HepG2 (cell line): Measurements from ENCODE around the gene TTC28. TPM values are rescaled to one million over a fixed set of nuclear protein-coding genes. Genes with fewer than 3 reads are reported as not detected.

ENCODE experiments used
- ATAC-seq: fragments of 200-7000 bp; cut with Tn5 transposase; 3 replicates; pipeline ENCODE4 v1.9.1; 2020; ENCODE audit warnings: mild to moderate bottlenecking, moderate library complexity
- BruUV-seq: library from RNA; stranded (reverse); fragments of 400-500 nt; replicated peaks from 2 replicates; lab custom pipeline; 2021; lab: Mats Ljungman, UMichigan
- CTCF ChIA-PET: fragments of 300-600 bp; formaldehyde crosslinking; extraction: SDS; loops from one replicate; lab custom pipeline; 2021; ENCODE audit warnings: low total read pairs, inconsistent platforms, low intra/inter-chr PET ratio; lab: Yijun Ruan, JAX
- POLR2A ChIA-PET: fragments of 350-600 bp; sonication (Branson Sonifier 250); formaldehyde crosslinking; loops from one replicate; lab custom pipeline; 2020; ENCODE audit warnings: antibody characterized with exemption, inconsistent platforms; lab: Yijun Ruan, JAX
- DNase-seq: peaks from one replicate; pipeline ENCODE4 v3.0.0-alpha.2; 2015; ENCODE audit warnings: low spot score
- FAIRE-seq: peaks from 3 replicates; lab custom pipeline; 2011; peaks lifted over from hg19 to GRCh38; lab: Jason Lieb, UNC
- H2AFZ ChIP-seq: one replicate; pipeline ENCODE4 v1.6.1; 2011; ENCODE audit warnings: low read length, inconsistent platforms
- H3K27ac ChIP-seq: fragments of 300-600 bp; 3 replicates; pipeline ENCODE4 v1.8.0; 2011; ENCODE audit warnings: mixed run types, mild to moderate bottlenecking, mixed read lengths, low read length, inconsistent platforms; ENCODE audit not compliant: insufficient read depth; ENCODE audit errors: extremely low read length
- H3K27me3 ChIP-seq, 2 experiments: fragments of 200-600 bp in 1 of 2; 2 replicates in 1 of 2; 3 replicates in 1 of 2; pipeline versions ENCODE4 v1.6.0 to v1.8.0; 2011; ENCODE audit warnings: low read length in 2 of 2, mild to moderate bottlenecking in 2 of 2, moderate library complexity in 2 of 2, inconsistent platforms in 1 of 2; ENCODE audit not compliant: insufficient read depth in 2 of 2, control insufficient read depth in 1 of 2
- H3K36me3 ChIP-seq, 2 experiments: fragments of 200-600 bp in 1 of 2; replicated peaks in 1 of 2; 2 replicates in 1 of 2; 3 replicates in 1 of 2; pipeline versions ENCODE4 v1.5.1 to v1.8.0; 2011; ENCODE audit warnings: low read length in 2 of 2, inconsistent platforms in 1 of 2; ENCODE audit not compliant: insufficient read depth in 2 of 2, control insufficient read depth in 1 of 2
- H3K4me1 ChIP-seq: 2 replicates; pipeline ENCODE4 v1.5.1; 2012; ENCODE audit warnings: low read length, inconsistent platforms; ENCODE audit not compliant: insufficient read depth
- H3K4me2 ChIP-seq: 2 replicates; pipeline ENCODE4 v1.6.0; 2011; ENCODE audit warnings: low read depth, low read length, inconsistent platforms
- H3K4me3 ChIP-seq, 3 experiments: fragments of 200-600 bp in 1 of 3; sonication (generic), shearing (Covaris generic) in 1 of 3; replicated peaks in 1 of 3; 2 replicates each; pipeline ENCODE4 v1.5.1; 2011 to 2016; ENCODE audit warnings: low read length in 3 of 3, inconsistent platforms in 2 of 3, low read depth in 2 of 3, mild to moderate bottlenecking in 2 of 3, control low read depth in 1 of 3, mixed read lengths in 1 of 3; ENCODE audit not compliant: insufficient read depth in 1 of 3
- H3K79me2 ChIP-seq: one replicate; pipeline ENCODE4 v1.6.1; 2011; ENCODE audit warnings: low read length, inconsistent platforms; ENCODE audit not compliant: insufficient read depth
- H3K9ac ChIP-seq: 2 replicates; pipeline ENCODE4 v1.6.0; 2011; ENCODE audit warnings: mild to moderate bottlenecking, low read depth, low read length, inconsistent platforms; ENCODE audit not compliant: insufficient read depth
- H3K9me3 ChIP-seq: 2 replicates; pipeline ENCODE4 v1.5.1; 2012; ENCODE audit warnings: mild to moderate bottlenecking, low read length
- H4K20me1 ChIP-seq: 2 replicates; pipeline ENCODE4 v1.6.0; 2011; ENCODE audit warnings: inconsistent platforms, mild to moderate bottlenecking, low read length, moderate library complexity; ENCODE audit not compliant: insufficient read depth
- ELF3 ChIP-seq: IDR thresholded peaks from 2 replicates; pipeline ENCODE4 v1.6.1; 2016; ENCODE audit warnings: missing genetic modification reagents, missing compliant biosample characterization
- FOXA3 ChIP-seq: IDR thresholded peaks from 2 replicates; pipeline ENCODE4 v1.6.1; 2016; ENCODE audit warnings: missing genetic modification reagents, missing compliant biosample characterization
- FOXJ3 ChIP-seq: sonication (generic); formaldehyde crosslinking; IDR thresholded peaks from 2 replicates; pipeline ENCODE4 v1.4.0; 2020; ENCODE audit warnings: missing genetic modification reagents, mild to moderate bottlenecking, borderline replicate concordance
- MEIS2 ChIP-seq: sonication (generic); formaldehyde crosslinking; IDR thresholded peaks from 2 replicates; pipeline ENCODE4 v1.9.0; 2021; ENCODE audit warnings: mild to moderate bottlenecking, missing genetic modification reagents
- SAFB2 ChIP-seq: sonication (generic); formaldehyde crosslinking; IDR thresholded peaks from 2 replicates; pipeline ENCODE4 v1.5.1; 2020; ENCODE audit warnings: missing genetic modification reagents, low read depth, mild to moderate bottlenecking, borderline replicate concordance
- THYN1 ChIP-seq: sonication (generic); formaldehyde crosslinking; IDR thresholded peaks from 2 replicates; pipeline ENCODE4 v1.8.1; 2023; ENCODE audit warnings: low read depth, mild to moderate bottlenecking, moderate library complexity, missing genetic modification reagents, borderline replicate concordance
- XRCC5 ChIP-seq: fragments of 200-400 bp; formaldehyde crosslinking; optimal IDR thresholded peaks from 2 replicates; pipeline ENCODE3; 2017; ENCODE audit warnings: mild to moderate bottlenecking, low read length
- ZEB1 ChIP-seq: IDR thresholded peaks from 2 replicates; pipeline ENCODE4 v1.6.1; 2012; ENCODE audit warnings: mild to moderate bottlenecking, low read depth, inconsistent platforms; ENCODE audit not compliant: insufficient replicate concordance
- ZNF292 ChIP-seq: sonication (generic); formaldehyde crosslinking; IDR thresholded peaks from 2 replicates; pipeline ENCODE4 v1.8.1; 2022; ENCODE audit warnings: mild to moderate bottlenecking, low read depth, missing genetic modification reagents, borderline replicate concordance
- ZNF501 ChIP-seq: sonication (generic); formaldehyde crosslinking; IDR thresholded peaks from 2 replicates; pipeline ENCODE4 v1.5.1; 2020; ENCODE audit warnings: mild to moderate bottlenecking, moderate library complexity, missing genetic modification reagents
- ZNF749 ChIP-seq: sonication (generic); formaldehyde crosslinking; IDR thresholded peaks from 2 replicates; pipeline ENCODE4 v1.8.0; 2022; ENCODE audit warnings: mild to moderate bottlenecking, missing genetic modification reagents, moderate library complexity, borderline replicate concordance
- ZSCAN29 ChIP-seq: sonication (generic); formaldehyde crosslinking; conservative IDR thresholded peaks from 2 replicates; pipeline ENCODE4 v1.4.0; 2020; ENCODE audit warnings: mild to moderate bottlenecking, missing genetic modification reagents
- WGBS: methylation state at CpG from one replicate; pipeline ENCODE4 v1.1.6; 2017; ENCODE audit warnings: low lambda C conversion rate; 5-methylcytosine and 5-hydroxymethylcytosine counted together
- in situ Hi-C: cut with HindIII; loops from 2 replicates; pipeline ENCODE4 v1.10.0; 2017; ENCODE audit warnings: low pct_unique_long_range_greater_than_20kb; ENCODE audit not compliant: extremely low pct_ligation_motif_present
- intact Hi-C: fragments of 100-400 bp; cut with micrococcal nuclease; formaldehyde crosslinking; loops from one replicate; pipeline ENCODE4 v1.10.0; 2022; ENCODE audit not compliant: unreplicated experiment
- polyA plus RNA-seq, 8 experiments: library from polyadenylated mRNA; depleted of rRNA in 3 of 8; stranded (reverse) in 7 of 8; unstranded in 1 of 8; fragments of >200 nt; fragmentation: Illumina TruSeq in 4 of 8; extraction: Trizol in 4 of 8; gene quantifications; 2 replicates each; pipeline versions ENCODE4 v1.2.1 to v1.2.3, GENCODE V29; 2011 to 2016; ENCODE audit warnings: low read depth in 4 of 8, missing spikeins in 1 of 8, mixed read lengths in 1 of 8; ENCODE audit not compliant: insufficient read depth in 1 of 8
- total RNA-seq, 5 experiments: library from RNA; depleted of rRNA; stranded (reverse); fragments of >200 nt; fragmentation: Illumina TruSeq; extraction: Trizol; gene quantifications; 2 replicates each; pipeline ENCODE4 v1.2.3, GENCODE V29; 2016; ENCODE audit warnings: low read depth in 1 of 5
- TF ChIP-seq, protein P1 (sequence below): sonication (generic); formaldehyde crosslinking; IDR thresholded peaks from 2 replicates; pipeline ENCODE4 v1.9.0; 2021; ENCODE audit warnings: missing genetic modification reagents, borderline replicate concordance
- TF ChIP-seq, protein P2 (sequence below): sonication (generic); formaldehyde crosslinking; IDR thresholded peaks from 2 replicates; pipeline ENCODE4 v1.4.0; 2020; ENCODE audit warnings: missing genetic modification reagents, borderline replicate concordance
- TF ChIP-seq, protein P3 (sequence below): sonication (generic); formaldehyde crosslinking; IDR thresholded peaks from 2 replicates; pipeline ENCODE4 v1.5.0; 2020; ENCODE audit warnings: missing genetic modification reagents, mild to moderate bottlenecking, borderline replicate concordance

Gene TTC28
- total and polyA plus RNA-seq, 2 of the 13 experiments (the other 11 are each of a cell fraction or from before 2014, with no cell fraction given) = 4.2 to 13.1 TPM

DNA sequence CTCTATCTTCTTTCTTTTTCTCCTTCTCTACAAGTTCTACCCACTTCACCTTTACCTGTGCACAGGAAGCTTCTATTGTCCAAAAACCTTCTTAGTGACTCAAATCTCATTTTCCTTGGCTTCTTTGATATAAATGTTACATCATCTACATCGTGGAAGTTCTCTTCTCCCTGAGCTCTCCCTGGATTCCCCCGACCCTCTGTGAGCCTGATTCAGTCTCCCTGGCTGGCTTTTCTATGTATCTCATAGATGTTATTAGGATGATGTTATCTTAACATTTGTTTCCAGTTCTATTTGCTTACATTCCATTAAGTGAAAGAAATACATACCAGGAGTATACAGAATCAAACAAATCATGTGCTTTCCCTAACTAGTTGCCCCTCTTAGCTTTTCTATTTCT, 524.8 kb downstream of the TTC28 start:
- H3K79me2 ChIP-seq = no peaks in the 10 kb centered on the region
- TF ChIP-seq ZSCAN29 (CRISPR knock-in tag) (no peak), ZEB1 (no peak), SAFB2 (CRISPR knock-in tag) (no peak), ZNF292 (CRISPR knock-in tag) (no peak), FOXA3 (CRISPR knock-in tag) (no peak), XRCC5 (no peak), ZNF749 (CRISPR knock-in tag) (no peak), ZNF501 (CRISPR knock-in tag) (no peak), MEIS2 (CRISPR knock-in tag) (no peak), ELF3 (CRISPR knock-in tag) (no peak), FOXJ3 (CRISPR knock-in tag) (no peak), THYN1 (no peak)
- TF ChIP-seq, protein P1, sequence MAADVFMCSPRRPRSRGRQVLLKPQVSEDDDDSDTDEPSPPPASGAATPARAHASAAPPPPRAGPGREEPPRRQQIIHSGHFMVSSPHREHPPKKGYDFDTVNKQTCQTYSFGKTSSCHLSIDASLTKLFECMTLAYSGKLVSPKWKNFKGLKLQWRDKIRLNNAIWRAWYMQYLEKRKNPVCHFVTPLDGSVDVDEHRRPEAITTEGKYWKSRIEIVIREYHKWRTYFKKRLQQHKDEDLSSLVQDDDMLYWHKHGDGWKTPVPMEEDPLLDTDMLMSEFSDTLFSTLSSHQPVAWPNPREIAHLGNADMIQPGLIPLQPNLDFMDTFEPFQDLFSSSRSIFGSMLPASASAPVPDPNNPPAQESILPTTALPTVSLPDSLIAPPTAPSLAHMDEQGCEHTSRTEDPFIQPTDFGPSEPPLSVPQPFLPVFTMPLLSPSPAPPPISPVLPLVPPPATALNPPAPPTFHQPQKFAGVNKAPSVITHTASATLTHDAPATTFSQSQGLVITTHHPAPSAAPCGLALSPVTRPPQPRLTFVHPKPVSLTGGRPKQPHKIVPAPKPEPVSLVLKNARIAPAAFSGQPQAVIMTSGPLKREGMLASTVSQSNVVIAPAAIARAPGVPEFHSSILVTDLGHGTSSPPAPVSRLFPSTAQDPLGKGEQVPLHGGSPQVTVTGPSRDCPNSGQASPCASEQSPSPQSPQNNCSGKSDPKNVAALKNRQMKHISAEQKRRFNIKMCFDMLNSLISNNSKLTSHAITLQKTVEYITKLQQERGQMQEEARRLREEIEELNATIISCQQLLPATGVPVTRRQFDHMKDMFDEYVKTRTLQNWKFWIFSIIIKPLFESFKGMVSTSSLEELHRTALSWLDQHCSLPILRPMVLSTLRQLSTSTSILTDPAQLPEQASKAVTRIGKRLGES = no peak
- TF ChIP-seq, protein P2, sequence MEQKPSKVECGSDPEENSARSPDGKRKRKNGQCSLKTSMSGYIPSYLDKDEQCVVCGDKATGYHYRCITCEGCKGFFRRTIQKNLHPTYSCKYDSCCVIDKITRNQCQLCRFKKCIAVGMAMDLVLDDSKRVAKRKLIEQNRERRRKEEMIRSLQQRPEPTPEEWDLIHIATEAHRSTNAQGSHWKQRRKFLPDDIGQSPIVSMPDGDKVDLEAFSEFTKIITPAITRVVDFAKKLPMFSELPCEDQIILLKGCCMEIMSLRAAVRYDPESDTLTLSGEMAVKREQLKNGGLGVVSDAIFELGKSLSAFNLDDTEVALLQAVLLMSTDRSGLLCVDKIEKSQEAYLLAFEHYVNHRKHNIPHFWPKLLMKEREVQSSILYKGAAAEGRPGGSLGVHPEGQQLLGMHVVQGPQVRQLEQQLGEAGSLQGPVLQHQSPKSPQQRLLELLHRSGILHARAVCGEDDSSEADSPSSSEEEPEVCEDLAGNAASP = no peak
- TF ChIP-seq, protein P3, sequence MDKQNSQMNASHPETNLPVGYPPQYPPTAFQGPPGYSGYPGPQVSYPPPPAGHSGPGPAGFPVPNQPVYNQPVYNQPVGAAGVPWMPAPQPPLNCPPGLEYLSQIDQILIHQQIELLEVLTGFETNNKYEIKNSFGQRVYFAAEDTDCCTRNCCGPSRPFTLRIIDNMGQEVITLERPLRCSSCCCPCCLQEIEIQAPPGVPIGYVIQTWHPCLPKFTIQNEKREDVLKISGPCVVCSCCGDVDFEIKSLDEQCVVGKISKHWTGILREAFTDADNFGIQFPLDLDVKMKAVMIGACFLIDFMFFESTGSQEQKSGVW (CRISPR knock-in tag) = no peak
- H3K9ac ChIP-seq = no peak overlapping the region
- no peak for DNase-seq
- no peak for FAIRE-seq
- no peaks in the 10 kb centered on the region for H3K9me3 ChIP-seq
- H3K27me3 ChIP-seq = no peaks in the 10 kb centered on the region
- no peak overlapping the region for H3K27ac ChIP-seq
- in situ Hi-C loops (no loop called here), intact Hi-C loops (no loop called here)
- H3K36me3 ChIP-seq = no peaks in the 10 kb centered on the region; a peak in 1 of 5 replicates
- peaks cover 13% of the 10 kb centered on the region for H3K4me1 ChIP-seq
- no peak for ATAC-seq
- ChIA-PET CTCF (no interaction called here), POLR2A (no interaction called here)
- no peak overlapping the region for H3K4me2 ChIP-seq
- H3K4me3 ChIP-seq = no peak overlapping the region
- WGBS = 88% methylated on average over 2 of the region's 2 CpGs
- no peaks in the 10 kb centered on the region; the same call in 1 of the 2 replicates for H4K20me1 ChIP-seq
- BruUV-seq = no TSS peak
- H2AFZ ChIP-seq = no peak overlapping the region
